GM12891 (cell line): ENCODE results near the gene TCF7L1.

Experiments used
- POLR2AphosphoS5 ChIP-seq: IDR thresholded peaks from 2 replicates; pipeline ENCODE4 v1.6.1; 2011; ENCODE audit warnings: low read depth, low read length, control low read depth
- POU2F2 ChIP-seq: IDR thresholded peaks from 2 replicates; pipeline ENCODE4 v1.6.1; 2011; ENCODE audit warnings: low read depth, mild to moderate bottlenecking, control low read depth, low read length, moderate library complexity
- TAF1 ChIP-seq: IDR thresholded peaks from 2 replicates; pipeline ENCODE4 v1.6.1; 2011; ENCODE audit warnings: low read depth, low read length, control low read depth

- TF ChIP-seq POU2F2 = no peak
- TF ChIP-seq TAF1 = no peak
- no peak for TF ChIP-seq POLR2AphosphoS5
Observed at GRCh38 chr2:85247610-85248009, 114.4 kb downstream of the TCF7L1 start.
